ENCODE measurements around the gene EGFR.
A peak's percentile ranks its signal among the peaks of the same experiment; 100 is the strongest.
"Not testable (repeated sequence)": the region's sequence is repeated elsewhere in the genome, so short reads cannot be mapped to it uniquely, and the experiment has no call there.

EGFR gene

DNA sequence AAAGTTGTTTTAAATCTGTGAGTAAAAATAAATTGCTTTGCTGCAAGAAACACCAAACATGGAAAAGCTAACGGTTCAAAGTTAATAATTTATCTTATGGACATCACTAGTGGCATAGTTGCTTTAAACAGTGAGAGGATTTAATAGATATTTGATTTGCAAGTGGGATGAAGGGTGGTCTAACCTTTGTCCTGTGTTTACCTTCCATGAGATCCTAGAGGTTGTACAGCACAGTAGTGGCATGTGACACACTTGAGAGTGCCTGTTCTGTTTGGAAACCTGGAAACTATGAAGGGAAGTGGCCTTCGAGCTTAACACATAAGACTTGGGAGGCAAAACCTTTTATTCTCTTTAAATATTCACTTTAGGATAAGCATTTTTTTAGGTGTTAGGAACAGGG is 16.0 kb downstream of the EGFR start:
- no peak overlapping the region for H3K9ac ChIP-seq (ENCODE audit: low read depth in 1 of 2, low read length in 2 of 2)
- H3K27me3 ChIP-seq (ENCODE audit: control insufficient read depth in 2 of 2, insufficient read depth in 2 of 2, low read length in 2 of 2) = no peaks in the 10 kb centered on the region
- no peak overlapping the region for H3K27ac ChIP-seq (ENCODE audit: low read depth in 2 of 2, low read length in 2 of 2)
- no peak overlapping the region for H3K4me3 ChIP-seq (ENCODE audit: low read length in 2 of 2)
- H3K9me3 ChIP-seq (ENCODE audit: control insufficient read depth in 2 of 2, low read length in 2 of 2) = no peaks in the 10 kb centered on the region
- H3K4me1 ChIP-seq (ENCODE audit: control insufficient read depth in 2 of 2, insufficient read depth in 2 of 2, low read length in 2 of 2) = no peaks in the 10 kb centered on the region
- H3K36me3 ChIP-seq (ENCODE audit: control insufficient read depth in 2 of 2, insufficient read depth in 2 of 2, low read length in 2 of 2) = no peaks in the 10 kb centered on the region

DNA sequence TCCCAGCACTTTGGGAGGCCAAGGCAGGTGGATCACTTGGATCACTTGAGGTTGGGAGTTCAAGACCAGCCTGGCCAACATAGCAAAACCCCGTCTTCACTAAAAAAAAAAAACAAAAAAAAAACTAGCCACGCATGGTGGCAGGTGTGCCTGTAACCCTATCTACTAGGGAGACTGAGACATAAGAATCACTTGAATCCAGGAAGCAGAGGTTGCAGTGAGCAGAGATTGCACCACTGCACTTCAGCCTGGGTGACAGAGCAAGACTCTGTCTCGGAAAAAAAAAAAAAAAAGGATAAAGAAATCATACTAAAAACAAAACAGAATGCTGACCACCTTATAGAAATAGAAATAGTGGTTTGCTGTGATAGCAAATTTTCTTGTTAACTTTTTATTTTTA is 16.6 kb downstream of the EGFR start:
- not testable (repeated sequence) for H3K27me3 ChIP-seq (ENCODE audit: control insufficient read depth in 2 of 2, insufficient read depth in 2 of 2, low read length in 2 of 2); H3K4me3 ChIP-seq (ENCODE audit: low read length in 2 of 2); H3K9me3 ChIP-seq (ENCODE audit: control insufficient read depth in 2 of 2, low read length in 2 of 2); H3K36me3 ChIP-seq (ENCODE audit: control insufficient read depth in 2 of 2, insufficient read depth in 2 of 2, low read length in 2 of 2); H3K4me1 ChIP-seq (ENCODE audit: control insufficient read depth in 2 of 2, insufficient read depth in 2 of 2, low read length in 2 of 2); H3K27ac ChIP-seq (ENCODE audit: low read depth in 2 of 2, low read length in 2 of 2); H3K9ac ChIP-seq (ENCODE audit: low read depth in 1 of 2, low read length in 2 of 2)

DNA sequence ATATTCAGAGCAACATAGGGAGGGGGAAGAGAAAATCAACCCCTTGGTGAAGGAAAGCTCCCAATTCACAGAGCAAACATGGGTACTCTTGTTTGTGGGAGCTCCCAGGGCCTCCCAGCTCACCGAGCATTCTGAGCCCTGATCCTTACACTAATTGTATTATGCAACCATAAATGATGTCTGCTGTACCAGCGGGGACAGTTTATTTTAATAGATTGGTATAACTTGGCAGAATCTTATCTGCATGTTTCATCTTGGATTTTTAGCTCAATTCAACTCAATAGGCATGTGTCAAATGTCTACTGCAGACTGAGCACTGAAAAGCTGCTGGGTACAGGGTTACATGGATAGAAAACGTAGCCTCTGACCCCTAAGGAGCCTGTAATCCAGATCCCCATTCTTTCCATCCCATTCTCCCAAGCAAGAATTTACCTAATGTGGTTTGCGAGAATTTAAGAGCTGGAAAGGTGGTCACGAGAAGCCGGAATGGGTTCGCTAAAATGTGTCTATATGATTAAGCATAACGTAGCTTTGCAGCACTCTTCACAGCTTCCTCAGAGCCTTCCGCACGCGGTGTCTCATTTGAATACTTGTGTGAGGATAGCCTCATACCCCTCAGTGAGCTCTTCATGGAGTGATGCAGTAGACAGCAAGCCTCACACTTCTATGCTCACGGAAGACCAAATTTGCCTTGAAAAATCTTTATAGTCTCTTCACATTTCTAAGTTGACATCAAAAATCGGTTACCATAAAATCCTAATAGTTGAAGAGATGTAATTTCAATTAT is 18.3 kb downstream of the EGFR start:
- Histone ChIP-seq H3K27me3 (ENCODE audit: control insufficient read depth in 2 of 2, insufficient read depth in 2 of 2, low read length in 2 of 2) (no peaks in the 10 kb centered on the region), H3K36me3 (ENCODE audit: control insufficient read depth in 2 of 2, insufficient read depth in 2 of 2, low read length in 2 of 2) (no peaks in the 10 kb centered on the region), H3K4me1 (ENCODE audit: control insufficient read depth in 2 of 2, insufficient read depth in 2 of 2, low read length in 2 of 2) (no peaks in the 10 kb centered on the region), H3K9me3 (ENCODE audit: control insufficient read depth in 2 of 2, low read length in 2 of 2) (no peaks in the 10 kb centered on the region), H3K4me3 (ENCODE audit: low read length in 2 of 2) (no peak overlapping the region), H3K9ac (ENCODE audit: low read depth in 1 of 2, low read length in 2 of 2) (no peak overlapping the region), H3K27ac (ENCODE audit: low read depth in 2 of 2, low read length in 2 of 2) (no peak overlapping the region)

DNA sequence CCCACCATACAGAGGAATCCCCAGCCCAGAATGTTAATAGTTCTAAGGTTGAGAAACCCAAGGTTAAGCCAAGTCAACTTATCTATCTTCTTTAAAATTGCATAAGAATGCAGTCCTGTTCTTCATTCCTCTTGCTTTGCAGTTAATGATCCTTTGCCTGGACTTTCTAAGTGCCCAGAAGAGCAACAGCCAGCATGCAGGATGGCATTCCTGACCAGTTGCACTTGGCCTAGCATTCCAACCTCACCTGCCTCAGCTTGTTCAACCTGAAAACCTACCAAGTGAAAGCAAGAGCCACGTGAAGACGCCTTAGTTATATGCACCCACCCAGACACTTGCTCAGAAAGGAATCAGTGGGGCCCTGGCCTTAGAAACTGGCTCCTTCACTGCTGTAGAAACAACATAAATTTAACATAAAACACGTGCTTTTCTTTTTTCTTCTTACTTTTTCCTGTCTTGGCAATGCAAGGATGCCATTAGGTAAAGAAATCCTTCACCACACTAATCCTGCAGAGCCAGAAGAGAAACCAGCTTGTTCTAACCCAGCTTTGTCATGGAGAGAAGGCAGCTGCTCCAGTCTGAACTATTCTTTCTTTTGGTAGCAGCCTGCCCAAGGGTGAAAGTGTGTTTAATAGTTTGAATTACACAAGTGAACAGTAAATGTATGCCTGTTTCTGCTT is 25.0 kb downstream of the EGFR start:
- Histone ChIP-seq H3K9me3 (ENCODE audit: control insufficient read depth in 2 of 2, low read length in 2 of 2) (no peaks in the 10 kb centered on the region), H3K27ac (ENCODE audit: low read depth in 2 of 2, low read length in 2 of 2) (peak overlapping the region; percentile 5 to 48), H3K4me1 (ENCODE audit: control insufficient read depth in 2 of 2, insufficient read depth in 2 of 2, low read length in 2 of 2) (peaks cover 13 to 35% of the 10 kb centered on the region in 2 donors), H3K4me3 (ENCODE audit: low read length in 2 of 2) (no peak overlapping the region), H3K27me3 (ENCODE audit: control insufficient read depth in 2 of 2, insufficient read depth in 2 of 2, low read length in 2 of 2) (no peaks in the 10 kb centered on the region), H3K36me3 (ENCODE audit: control insufficient read depth in 2 of 2, insufficient read depth in 2 of 2, low read length in 2 of 2) (no peaks in the 10 kb centered on the region), H3K9ac (ENCODE audit: low read depth in 1 of 2, low read length in 2 of 2) (peak overlapping the region in 1 of 2 donors; percentile 26)

DNA sequence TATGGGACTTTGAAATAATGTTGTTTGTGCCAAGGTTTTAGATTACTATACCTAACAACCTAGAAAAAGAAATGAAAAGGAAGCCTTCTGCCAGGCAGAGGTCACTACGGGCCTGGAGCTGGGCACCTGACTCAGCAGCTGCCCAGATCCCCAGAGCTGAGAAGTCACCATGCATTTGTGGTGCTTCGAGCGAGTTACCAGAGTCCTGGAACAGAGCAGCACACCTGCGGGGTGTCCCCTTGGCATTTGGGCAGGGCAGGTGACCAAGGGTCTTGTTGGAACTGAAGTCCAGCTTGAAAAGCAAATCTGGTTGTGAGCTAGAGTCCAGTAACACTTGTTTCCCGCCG is 25.5 kb downstream of the EGFR start:
- H3K9ac ChIP-seq (ENCODE audit: low read depth in 1 of 2, low read length in 2 of 2) = peak overlapping the region in 1 of 2 donors; percentile 26
- H3K9me3 ChIP-seq (ENCODE audit: control insufficient read depth in 2 of 2, low read length in 2 of 2) = no peaks in the 10 kb centered on the region
- no peaks in the 10 kb centered on the region for H3K36me3 ChIP-seq (ENCODE audit: control insufficient read depth in 2 of 2, insufficient read depth in 2 of 2, low read length in 2 of 2)
- H3K4me1 ChIP-seq (ENCODE audit: control insufficient read depth in 2 of 2, insufficient read depth in 2 of 2, low read length in 2 of 2) = peaks cover 13 to 35% of the 10 kb centered on the region in 2 donors
- no peaks in the 10 kb centered on the region for H3K27me3 ChIP-seq (ENCODE audit: control insufficient read depth in 2 of 2, insufficient read depth in 2 of 2, low read length in 2 of 2)
- H3K4me3 ChIP-seq (ENCODE audit: low read length in 2 of 2) = no peak overlapping the region
- peak overlapping the region; percentile 13 to 48 for H3K27ac ChIP-seq (ENCODE audit: low read depth in 2 of 2, low read length in 2 of 2)

DNA sequence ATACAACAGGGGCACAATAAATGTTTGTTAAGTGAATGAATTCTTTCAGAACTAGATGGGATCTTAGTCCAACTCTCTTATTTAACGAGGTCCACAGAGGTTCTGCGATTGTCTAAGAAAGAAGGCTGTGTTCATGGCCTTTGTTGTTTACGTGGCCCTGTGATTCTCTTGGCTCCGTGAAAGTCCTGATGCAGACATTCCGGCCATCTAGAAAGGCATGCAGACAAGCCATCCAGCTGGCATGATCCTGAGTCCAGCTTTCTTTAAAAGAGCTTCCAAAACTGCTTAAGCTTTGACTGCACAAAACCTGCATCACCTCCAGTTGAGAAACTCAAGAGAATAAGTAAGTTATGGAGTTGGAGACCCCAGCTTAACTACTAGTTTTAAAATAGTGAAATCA is 26.0 kb downstream of the EGFR start:
- peak overlapping the region in 1 of 2 donors; percentile 13 for H3K27ac ChIP-seq (ENCODE audit: low read depth in 2 of 2, low read length in 2 of 2)
- no peaks in the 10 kb centered on the region for H3K36me3 ChIP-seq (ENCODE audit: control insufficient read depth in 2 of 2, insufficient read depth in 2 of 2, low read length in 2 of 2)
- peaks cover 13 to 35% of the 10 kb centered on the region in 2 donors for H3K4me1 ChIP-seq (ENCODE audit: control insufficient read depth in 2 of 2, insufficient read depth in 2 of 2, low read length in 2 of 2)

DNA sequence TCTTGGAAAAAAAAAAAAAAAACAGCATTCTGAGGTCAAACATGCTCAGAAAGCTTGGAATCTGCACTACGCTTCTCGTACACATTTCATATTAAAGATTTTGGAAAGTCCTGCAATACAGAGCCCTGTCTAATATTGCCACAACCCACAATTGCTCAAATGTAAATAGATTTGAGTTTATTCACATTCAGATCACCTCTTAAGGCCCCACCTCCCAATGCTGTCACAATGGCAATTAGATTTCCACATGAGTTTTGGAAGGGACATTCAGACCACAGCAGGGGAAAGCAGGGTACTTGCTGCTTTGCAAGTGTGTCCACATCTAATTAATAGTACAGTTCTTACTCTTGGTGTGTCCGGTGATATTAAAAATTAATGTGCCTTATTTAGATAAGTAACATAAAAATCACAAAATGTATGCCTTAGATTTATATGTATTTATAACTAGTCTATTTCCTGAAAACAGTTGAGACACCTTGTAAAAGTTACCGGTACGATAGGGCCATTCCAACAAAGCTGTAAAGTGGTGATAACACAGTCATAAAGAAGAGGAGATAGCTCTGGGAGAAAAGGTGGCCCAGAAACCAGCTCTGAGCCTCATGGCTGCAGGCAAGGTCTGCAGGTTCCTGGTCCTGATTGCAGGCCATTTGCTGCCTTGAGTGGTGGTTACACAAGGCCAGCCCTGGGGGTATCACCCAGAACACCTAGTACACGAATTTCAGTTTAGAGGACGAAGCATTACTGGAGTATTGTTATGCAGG is 27.9 kb downstream of the EGFR start:
- H3K9ac ChIP-seq (ENCODE audit: low read depth in 1 of 2, low read length in 2 of 2) = peak overlapping the region; percentile 34 to 52
- H3K27ac ChIP-seq (ENCODE audit: low read depth in 2 of 2, low read length in 2 of 2) = peak overlapping the region; percentile 77 to 78
- no peaks in the 10 kb centered on the region for H3K27me3 ChIP-seq (ENCODE audit: control insufficient read depth in 2 of 2, insufficient read depth in 2 of 2, low read length in 2 of 2)
- H3K36me3 ChIP-seq (ENCODE audit: control insufficient read depth in 2 of 2, insufficient read depth in 2 of 2, low read length in 2 of 2) = no peaks in the 10 kb centered on the region
- no peaks in the 10 kb centered on the region for H3K9me3 ChIP-seq (ENCODE audit: control insufficient read depth in 2 of 2, low read length in 2 of 2)
- peaks cover 13 to 35% of the 10 kb centered on the region in 2 donors for H3K4me1 ChIP-seq (ENCODE audit: control insufficient read depth in 2 of 2, insufficient read depth in 2 of 2, low read length in 2 of 2)
- H3K4me3 ChIP-seq (ENCODE audit: low read length in 2 of 2) = peak overlapping the region in 1 of 2 donors; percentile 42

More for the DNA sequence above, 26.0 kb downstream of the EGFR start:
- Histone ChIP-seq H3K9me3 (ENCODE audit: control insufficient read depth in 2 of 2, low read length in 2 of 2) (no peaks in the 10 kb centered on the region), H3K9ac (ENCODE audit: low read depth in 1 of 2, low read length in 2 of 2) (peak overlapping the region in 1 of 2 donors; percentile 26), H3K4me3 (ENCODE audit: low read length in 2 of 2) (no peak overlapping the region), H3K27me3 (ENCODE audit: control insufficient read depth in 2 of 2, insufficient read depth in 2 of 2, low read length in 2 of 2) (no peaks in the 10 kb centered on the region)

DNA sequence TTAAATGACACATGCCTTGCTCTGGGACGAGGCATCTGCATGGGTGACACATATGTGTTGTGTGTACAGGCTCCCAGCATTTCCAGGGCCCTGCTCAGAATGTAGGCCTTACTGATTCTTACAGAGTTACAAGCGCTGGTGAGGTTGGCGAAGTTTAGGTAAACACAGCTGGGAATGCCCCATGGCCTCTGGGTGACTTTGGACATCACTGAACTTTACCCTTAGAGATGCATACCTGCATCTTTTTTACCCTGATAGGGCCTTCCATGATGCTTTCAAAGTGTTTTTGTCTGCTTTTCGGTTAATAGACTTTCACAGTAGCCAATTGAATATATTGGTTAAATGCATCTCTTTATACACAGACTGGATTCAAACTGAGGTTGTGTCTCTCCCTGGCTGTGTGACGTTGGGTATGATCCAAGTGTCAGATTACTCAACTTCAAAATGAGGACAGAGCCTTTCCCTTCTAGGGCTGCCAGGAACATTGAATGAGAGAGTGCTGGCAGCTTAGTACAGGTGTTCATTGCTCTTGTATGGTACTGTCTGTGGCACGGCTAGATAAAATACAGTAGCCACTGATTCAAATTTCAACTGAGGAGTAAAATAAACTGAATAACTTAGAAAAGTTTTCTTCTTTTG is 29.5 kb downstream of the EGFR start:
- no peak overlapping the region for H3K27ac ChIP-seq (ENCODE audit: low read depth in 2 of 2, low read length in 2 of 2)
- H3K9me3 ChIP-seq (ENCODE audit: control insufficient read depth in 2 of 2, low read length in 2 of 2) = no peaks in the 10 kb centered on the region
- H3K9ac ChIP-seq (ENCODE audit: low read depth in 1 of 2, low read length in 2 of 2) = no peak overlapping the region
- no peaks in the 10 kb centered on the region for H3K27me3 ChIP-seq (ENCODE audit: control insufficient read depth in 2 of 2, insufficient read depth in 2 of 2, low read length in 2 of 2)
- H3K36me3 ChIP-seq (ENCODE audit: control insufficient read depth in 2 of 2, insufficient read depth in 2 of 2, low read length in 2 of 2) = no peaks in the 10 kb centered on the region
- no peak overlapping the region for H3K4me3 ChIP-seq (ENCODE audit: low read length in 2 of 2)
- peaks cover 13 to 35% of the 10 kb centered on the region in 2 donors for H3K4me1 ChIP-seq (ENCODE audit: control insufficient read depth in 2 of 2, insufficient read depth in 2 of 2, low read length in 2 of 2)

DNA sequence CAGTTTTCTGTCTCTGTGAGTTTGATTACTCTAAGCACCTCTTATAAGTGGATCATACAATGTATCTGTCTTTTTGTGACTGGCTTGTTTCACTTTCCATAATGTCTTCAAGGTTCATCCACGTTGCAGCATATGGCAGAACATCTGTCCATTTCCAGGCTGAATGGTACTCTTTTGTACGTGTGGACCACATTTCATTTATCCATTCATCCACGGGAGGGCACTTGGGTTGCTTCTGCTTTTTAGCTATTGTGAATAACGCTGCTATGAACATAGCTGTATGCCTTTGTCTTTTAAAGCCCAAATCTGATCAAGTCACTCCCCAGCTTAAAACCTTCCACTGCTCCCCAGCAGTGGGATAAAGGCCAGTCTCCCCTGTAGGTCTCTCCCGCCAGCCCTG is 31.5 kb downstream of the EGFR start:
- Histone ChIP-seq H3K4me1 (ENCODE audit: control insufficient read depth in 2 of 2, insufficient read depth in 2 of 2, low read length in 2 of 2) (peaks cover 13 to 22% of the 10 kb centered on the region in 2 donors), H3K9ac (ENCODE audit: low read depth in 1 of 2, low read length in 2 of 2) (no peak overlapping the region), H3K4me3 (ENCODE audit: low read length in 2 of 2) (no peak overlapping the region), H3K27ac (ENCODE audit: low read depth in 2 of 2, low read length in 2 of 2) (no peak overlapping the region), H3K36me3 (ENCODE audit: control insufficient read depth in 2 of 2, insufficient read depth in 2 of 2, low read length in 2 of 2) (no peaks in the 10 kb centered on the region), H3K9me3 (ENCODE audit: control insufficient read depth in 2 of 2, low read length in 2 of 2) (no peaks in the 10 kb centered on the region), H3K27me3 (ENCODE audit: control insufficient read depth in 2 of 2, insufficient read depth in 2 of 2, low read length in 2 of 2) (no peaks in the 10 kb centered on the region)

Measured in mucosa of rectum (tissue), 2 donors.